Measurements from ENCODE around the gene SLK.
A peak's percentile ranks its signal among the peaks of the same experiment; 100 is the strongest.

GRCh38 chr10:104045151-104046089, 78.5 kb downstream of the SLK start:
- TF ChIP-seq CTCF (IDR thresholded peaks at IDR 0.05) = peak in 4 of 5 experiments; percentile 33 to 52 (median 39)
- TF ChIP-seq EP300 (IDR thresholded peaks at IDR 0.05) = no peak
- no peak for TF ChIP-seq POLR2A (IDR thresholded peaks at IDR 0.05)

Data from tibial nerve (tissue), 4 donors.